ENCODE measurements around the gene SMURF2. TPM values are rescaled to one million over a fixed set of nuclear protein-coding genes. Genes with fewer than 3 reads are reported as not detected.

Gene SMURF2
- polyA plus RNA-seq, 2 of the 4 experiments (the other 2 are of a cell fraction): 16.7 to 26.3 TPM

- TF ChIP-seq REST (IDR thresholded peaks at IDR 0.05): 0 out of 2 replicates have a peak, but pooled peaks have one; percentile 18
- peak; percentile 45; the same call in 1 of the 2 replicates for TF ChIP-seq TP53 (CRISPR knock-in tag; IDR thresholded peaks at IDR 0.05)
- TF ChIP-seq GATA3 (IDR thresholded peaks at IDR 0.05; ENCODE audit: borderline replicate concordance): peak; percentile 28; the same call in 1 of the 2 replicates
- no peak for TF ChIP-seq ZSCAN20 (CRISPR knock-in tag; IDR thresholded peaks at IDR 0.05)
- no peak for TF ChIP-seq FOXS1 (CRISPR knock-in tag; IDR thresholded peaks at IDR 0.05)
- no peak for TF ChIP-seq EP300 (IDR thresholded peaks at IDR 0.05)
- no peak for TF ChIP-seq ZC3H11A (IDR thresholded peaks at IDR 0.05)
- no peak for TF ChIP-seq NR3C1 (IDR thresholded peaks at IDR 0.05)
- no peak for TF ChIP-seq CBX2 (IDR thresholded peaks at IDR 0.05; ENCODE audit: borderline replicate concordance, low read depth)
- peak; percentile 19 to 59; a peak in 1 of 4 replicates for TF ChIP-seq CEBPB (IDR thresholded peaks at IDR 0.05)
- no peak for TF ChIP-seq EHF (CRISPR knock-in tag; IDR thresholded peaks at IDR 0.05)
- TF ChIP-seq FOSB (CRISPR knock-in tag; IDR thresholded peaks at IDR 0.05): no peak; the same call in 1 of the 2 replicates
- no peak for TF ChIP-seq RCOR1 (IDR thresholded peaks at IDR 0.05; ENCODE audit: low read depth, low read length)
- TF ChIP-seq ELK1 (IDR thresholded peaks at IDR 0.05; ENCODE audit: low read depth, low read length): no peak
- no peak for TF ChIP-seq CHD2 (IDR thresholded peaks at IDR 0.05; ENCODE audit: low read length, partially characterized antibody)
- no peak for TF ChIP-seq E2F6 (IDR thresholded peaks at IDR 0.05; ENCODE audit: borderline replicate concordance, low read depth)
- no peak; the same call in 1 of the 2 replicates for TF ChIP-seq PHF8 (IDR thresholded peaks at IDR 0.05; ENCODE audit: borderline replicate concordance, low read depth)
- TF ChIP-seq HOXA7 (CRISPR knock-in tag; IDR thresholded peaks at IDR 0.05): no peak; the same call in 1 of the 2 replicates
- no peak for TF ChIP-seq CHD4 (IDR thresholded peaks at IDR 0.05; ENCODE audit: borderline replicate concordance)
- no peak for TF ChIP-seq HES2 (IDR thresholded peaks at IDR 0.05)
- TF ChIP-seq ZNF302 (CRISPR knock-in tag; IDR thresholded peaks at IDR 0.05): no peak
- TF ChIP-seq NPAS2 (CRISPR knock-in tag; IDR thresholded peaks at IDR 0.05; ENCODE audit: borderline replicate concordance): no peak
- TF ChIP-seq RNF2 (IDR thresholded peaks at IDR 0.05; ENCODE audit: borderline replicate concordance, low read depth): no peak
- no peak for TF ChIP-seq SMC3 (IDR thresholded peaks at IDR 0.05)
- no peak for TF ChIP-seq SREBF2 (IDR thresholded peaks at IDR 0.05)
- TF ChIP-seq, protein P1, sequence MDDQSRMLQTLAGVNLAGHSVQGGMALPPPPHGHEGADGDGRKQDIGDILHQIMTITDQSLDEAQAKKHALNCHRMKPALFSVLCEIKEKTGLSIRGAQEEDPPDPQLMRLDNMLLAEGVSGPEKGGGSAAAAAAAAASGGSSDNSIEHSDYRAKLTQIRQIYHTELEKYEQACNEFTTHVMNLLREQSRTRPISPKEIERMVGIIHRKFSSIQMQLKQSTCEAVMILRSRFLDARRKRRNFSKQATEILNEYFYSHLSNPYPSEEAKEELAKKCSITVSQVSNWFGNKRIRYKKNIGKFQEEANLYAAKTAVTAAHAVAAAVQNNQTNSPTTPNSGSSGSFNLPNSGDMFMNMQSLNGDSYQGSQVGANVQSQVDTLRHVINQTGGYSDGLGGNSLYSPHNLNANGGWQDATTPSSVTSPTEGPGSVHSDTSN (IDR thresholded peaks at IDR 0.05): peak; percentile 78
- 0 out of 2 replicates have a peak, but pooled peaks have one; percentile 28 for TF ChIP-seq POLR2AphosphoS2 (conservative IDR thresholded peaks at IDR 0.05; ENCODE audit: low read length)
- TF ChIP-seq MAFK (IDR thresholded peaks at IDR 0.05; ENCODE audit: partially characterized antibody): no peak
- TF ChIP-seq, protein P2, sequence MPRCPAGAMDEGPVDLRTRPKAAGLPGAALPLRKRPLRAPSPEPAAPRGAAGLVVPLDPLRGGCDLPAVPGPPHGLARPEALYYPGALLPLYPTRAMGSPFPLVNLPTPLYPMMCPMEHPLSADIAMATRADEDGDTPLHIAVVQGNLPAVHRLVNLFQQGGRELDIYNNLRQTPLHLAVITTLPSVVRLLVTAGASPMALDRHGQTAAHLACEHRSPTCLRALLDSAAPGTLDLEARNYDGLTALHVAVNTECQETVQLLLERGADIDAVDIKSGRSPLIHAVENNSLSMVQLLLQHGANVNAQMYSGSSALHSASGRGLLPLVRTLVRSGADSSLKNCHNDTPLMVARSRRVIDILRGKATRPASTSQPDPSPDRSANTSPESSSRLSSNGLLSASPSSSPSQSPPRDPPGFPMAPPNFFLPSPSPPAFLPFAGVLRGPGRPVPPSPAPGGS (IDR thresholded peaks at IDR 0.05): peak; percentile 99
- TF ChIP-seq MYC (IDR thresholded peaks at IDR 0.05; ENCODE audit: borderline replicate concordance, low read length): peak; percentile 83
- no peak for TF ChIP-seq CTCF (IDR thresholded peaks at IDR 0.05)
- TF ChIP-seq CBX8 (IDR thresholded peaks at IDR 0.05): no peak
- TF ChIP-seq KDM1A (IDR thresholded peaks at IDR 0.05; ENCODE audit: low read depth): no peak
Observed at GRCh38 chr17:64506201-64506575, 155.9 kb downstream of the SMURF2 start, which contains the start of gene DDX5 (continued).
